Effector memory CD4-positive, alpha-beta T cell (primary cell): ENCODE results near the gene OSTC.

ENCODE experiments used
- DNase-seq, 3 donors: peaks; one replicate each; pipeline ENCODE4 v3.0.0-alpha.2; 2020
- H3K27ac ChIP-seq: 2 replicates; pipeline ENCODE4 v1.7.0; 2013; ENCODE audit warnings: mild to moderate bottlenecking, low read length, moderate library complexity; ENCODE audit not compliant: insufficient read depth, poor library complexity, severe bottlenecking
- H3K27me3 ChIP-seq: replicated peaks from 2 replicates; pipeline ENCODE4 v1.7.0; 2013; ENCODE audit warnings: mild to moderate bottlenecking, low read length; ENCODE audit not compliant: insufficient read depth, control insufficient read depth, poor library complexity, severe bottlenecking
- H3K36me3 ChIP-seq: 2 replicates; pipeline ENCODE4 v1.7.0; 2013; ENCODE audit warnings: mild to moderate bottlenecking, low read length, moderate library complexity; ENCODE audit not compliant: control insufficient read depth, insufficient read depth
- H3K4me1 ChIP-seq: 2 replicates; pipeline ENCODE4 v1.7.0; 2013; ENCODE audit warnings: low read length, mild to moderate bottlenecking; ENCODE audit not compliant: control insufficient read depth, insufficient read depth, poor library complexity, severe bottlenecking
- H3K4me3 ChIP-seq: 2 replicates; pipeline ENCODE4 v1.7.0; 2013; ENCODE audit warnings: low read length, low read depth, mild to moderate bottlenecking; ENCODE audit not compliant: insufficient read depth, poor library complexity, severe bottlenecking
- H3K9me3 ChIP-seq: 2 replicates; pipeline ENCODE4 v1.7.0; 2013; ENCODE audit warnings: mild to moderate bottlenecking, low read length, moderate library complexity; ENCODE audit not compliant: control insufficient read depth

OSTC gene

DNA sequence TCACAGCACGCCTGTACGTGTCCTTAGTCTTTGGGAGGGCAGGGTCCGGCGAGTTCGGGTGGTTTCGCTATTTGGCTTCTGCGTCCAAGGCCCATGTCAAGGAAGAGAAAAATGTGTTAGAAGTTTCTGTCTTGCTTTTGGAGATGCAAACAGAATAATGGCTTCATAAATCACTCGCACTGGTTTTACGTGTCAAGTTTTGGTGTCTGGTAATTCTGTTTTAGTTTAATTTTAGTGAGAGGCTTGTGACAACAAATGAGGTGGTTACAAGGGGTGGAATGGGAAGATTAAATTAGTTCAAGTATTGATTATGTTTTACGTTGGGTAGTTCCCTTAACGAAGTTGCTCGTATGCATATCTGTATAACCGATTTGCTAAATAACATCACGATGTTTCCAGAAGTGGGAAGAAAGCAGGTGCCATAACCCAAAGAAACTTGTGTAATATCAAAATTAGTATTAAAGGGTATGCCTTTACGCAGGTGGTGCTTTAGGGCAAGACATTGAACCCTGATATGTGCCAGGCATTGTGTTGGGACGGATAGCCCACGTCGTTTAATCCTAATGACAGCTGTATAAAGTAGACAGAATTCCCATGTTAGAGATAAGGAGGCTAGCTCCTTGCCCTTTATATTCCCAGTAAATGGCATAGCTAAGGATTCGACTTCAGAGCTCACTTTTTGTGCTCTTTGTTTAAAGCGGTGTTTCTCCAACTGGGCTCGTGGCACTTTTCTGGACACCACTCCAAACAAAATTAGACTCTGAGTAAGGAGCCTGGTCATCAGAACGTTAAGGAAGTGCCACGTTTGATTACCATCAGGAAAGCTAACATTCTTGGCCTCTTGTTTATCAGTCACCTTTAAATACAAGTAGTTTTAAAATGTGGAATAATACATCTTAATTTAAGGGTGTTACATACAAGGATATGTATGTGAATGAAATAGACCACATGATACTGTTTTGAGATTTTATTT lies 29.2 kb upstream of the OSTC start:
- peaks cover 15% of the 10 kb centered on the region for H3K4me1 ChIP-seq
- H3K4me3 ChIP-seq = peak overlapping the region; percentile 78

DNA sequence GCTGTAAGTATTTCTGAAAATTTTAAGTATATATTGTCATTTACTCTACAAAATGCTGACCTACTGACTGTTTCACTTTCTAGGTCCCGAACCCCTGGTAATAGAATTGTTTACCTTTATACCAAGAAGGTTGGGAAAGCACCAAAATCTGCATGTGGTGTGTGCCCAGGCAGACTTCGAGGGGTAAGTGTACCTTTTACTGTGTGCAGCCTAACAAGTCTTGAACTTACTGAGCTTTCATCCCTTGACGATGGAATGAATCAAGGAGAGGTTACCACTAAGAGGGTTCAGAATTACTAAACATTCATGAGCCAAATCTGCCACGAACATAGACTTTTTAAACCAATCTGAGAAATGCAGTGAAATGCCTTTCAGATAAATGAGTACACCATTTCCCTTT lies 28.4 kb upstream of the OSTC start:
- Histone ChIP-seq H3K9me3 (no peaks in the 10 kb centered on the region), H3K36me3 (peaks cover 45% of the 10 kb centered on the region), H3K4me1 (peaks cover 15% of the 10 kb centered on the region), H3K27me3 (no peaks in the 10 kb centered on the region), H3K4me3 (no peak overlapping the region), H3K27ac (peak overlapping the region; percentile 86)
- no peak for DNase-seq

More for the DNA sequence above, 29.2 kb upstream of the OSTC start:
- DNase-seq = no peak
- Histone ChIP-seq H3K27me3 (no peaks in the 10 kb centered on the region), H3K27ac (peak overlapping the region; percentile 86), H3K36me3 (peaks cover 37% of the 10 kb centered on the region), H3K9me3 (no peaks in the 10 kb centered on the region)

DNA sequence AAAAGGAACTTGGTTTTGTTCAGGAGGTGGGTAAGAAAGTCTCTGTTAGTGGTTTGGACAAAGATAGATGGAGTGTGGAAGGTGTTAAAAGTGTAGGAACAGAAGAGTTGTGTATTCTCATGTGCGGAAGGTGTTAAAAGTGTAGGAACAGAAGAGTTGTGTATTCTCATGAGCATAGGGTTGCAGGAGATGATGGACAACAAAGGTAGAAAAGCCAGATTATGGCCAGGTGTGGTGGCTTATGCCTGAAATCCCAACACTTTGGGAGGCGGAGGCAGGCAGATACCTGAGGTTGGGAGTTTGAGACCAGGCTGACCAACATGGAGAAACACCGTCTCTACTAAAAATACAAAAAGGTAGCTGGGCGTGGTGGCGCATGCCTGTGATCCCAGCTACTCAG lies 27.6 kb upstream of the OSTC start:
- Histone ChIP-seq H3K4me3 (no peak overlapping the region), H3K27me3 (no peaks in the 10 kb centered on the region), H3K9me3 (no peaks in the 10 kb centered on the region), H3K4me1 (peaks cover 15% of the 10 kb centered on the region), H3K27ac (no peak overlapping the region), H3K36me3 (peaks cover 52% of the 10 kb centered on the region)
- no peak for DNase-seq

DNA sequence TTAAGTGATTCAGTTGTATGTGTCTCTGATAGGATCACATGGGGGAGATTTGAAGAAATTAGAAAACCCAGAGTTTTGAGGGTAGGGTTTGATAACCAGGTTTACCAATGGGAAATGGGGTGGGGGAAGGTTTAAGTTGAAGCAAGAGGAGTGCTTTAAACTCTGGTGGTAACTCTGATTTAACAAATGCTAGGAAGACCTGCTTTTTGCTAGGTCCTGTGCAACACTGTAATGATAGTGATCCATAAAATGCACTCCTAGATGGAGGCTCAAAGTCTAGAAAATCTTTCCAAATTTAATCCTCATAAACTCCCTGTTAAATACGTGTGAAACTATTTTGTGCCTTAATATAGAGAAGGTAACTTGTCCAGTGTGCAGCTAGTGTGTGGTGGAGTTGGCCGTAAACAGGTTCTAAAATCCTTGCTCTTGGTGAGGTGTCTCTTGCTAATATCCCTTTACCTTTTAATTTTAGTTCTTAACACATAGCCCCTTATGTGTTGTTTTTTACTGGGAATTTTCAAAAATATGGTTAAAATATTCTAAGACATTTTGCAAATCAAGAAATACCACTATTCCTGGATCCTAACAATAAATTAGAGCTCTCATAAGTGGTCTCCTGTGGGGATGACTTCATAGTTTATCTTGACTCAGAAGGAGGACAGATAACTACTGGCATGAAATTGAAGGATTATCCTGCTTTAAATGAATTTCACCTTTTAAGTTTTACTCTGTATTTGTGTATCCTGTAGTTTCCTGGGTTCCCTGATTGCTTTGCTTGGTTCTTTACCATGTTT lies 25.9 kb upstream of the OSTC start:
- no peaks in the 10 kb centered on the region for H3K9me3 ChIP-seq
- DNase-seq = no peak
- peaks cover 60% of the 10 kb centered on the region for H3K36me3 ChIP-seq
- no peaks in the 10 kb centered on the region for H3K27me3 ChIP-seq
- H3K27ac ChIP-seq = no peak overlapping the region
- H3K4me3 ChIP-seq = no peak overlapping the region
- H3K4me1 ChIP-seq = peaks cover 14% of the 10 kb centered on the region

DNA sequence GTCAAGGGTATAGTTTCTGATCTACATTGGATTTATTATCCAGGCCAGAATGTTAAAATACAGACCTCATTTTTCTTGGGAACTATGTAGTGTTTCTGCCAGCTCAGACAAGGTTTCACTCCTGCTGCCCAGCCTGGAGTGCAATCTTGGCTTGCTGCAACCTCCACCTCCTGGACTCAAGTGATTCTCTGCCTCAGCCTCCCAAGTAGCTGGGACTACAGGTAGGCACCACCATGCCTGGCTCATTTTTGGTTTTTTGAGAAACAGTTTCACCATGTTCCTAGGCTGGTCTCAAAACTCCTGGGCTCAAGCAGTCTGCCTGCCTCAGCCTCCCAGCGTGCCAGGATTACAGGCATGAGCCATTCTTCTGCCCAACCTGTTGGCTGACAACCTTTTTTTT lies 24.3 kb upstream of the OSTC start:
- H3K27ac ChIP-seq = no peak overlapping the region
- no peak overlapping the region for H3K4me3 ChIP-seq
- no peaks in the 10 kb centered on the region for H3K9me3 ChIP-seq
- peaks cover 7% of the 10 kb centered on the region for H3K4me1 ChIP-seq
- no peaks in the 10 kb centered on the region for H3K27me3 ChIP-seq
- DNase-seq = no peak
- H3K36me3 ChIP-seq = peaks cover 75% of the 10 kb centered on the region

DNA sequence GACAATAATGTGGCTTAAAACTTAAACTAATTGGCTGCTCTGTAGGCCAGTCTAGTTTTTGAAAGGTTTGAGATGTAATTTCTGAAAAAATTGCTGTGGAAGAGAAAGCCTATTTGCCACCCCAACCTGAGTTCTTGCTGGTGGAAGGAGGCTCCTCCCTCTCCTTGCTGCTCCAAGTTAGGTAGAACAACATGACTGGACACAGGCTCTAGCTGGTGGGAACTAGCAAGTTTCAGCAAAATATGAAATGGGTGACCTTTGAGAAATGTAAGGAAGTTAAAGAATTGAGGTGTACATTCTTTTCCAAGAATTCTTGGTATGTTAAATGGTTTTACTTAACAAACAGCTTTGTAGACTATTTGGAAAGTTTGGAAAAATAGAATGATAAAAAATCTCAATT lies 22.0 kb upstream of the OSTC start:
- no peak overlapping the region for H3K27ac ChIP-seq
- H3K4me3 ChIP-seq = no peak overlapping the region
- no peaks in the 10 kb centered on the region for H3K27me3 ChIP-seq
- no peaks in the 10 kb centered on the region for H3K4me1 ChIP-seq
- no peak for DNase-seq
- peaks cover 83% of the 10 kb centered on the region for H3K36me3 ChIP-seq
- no peaks in the 10 kb centered on the region for H3K9me3 ChIP-seq

DNA sequence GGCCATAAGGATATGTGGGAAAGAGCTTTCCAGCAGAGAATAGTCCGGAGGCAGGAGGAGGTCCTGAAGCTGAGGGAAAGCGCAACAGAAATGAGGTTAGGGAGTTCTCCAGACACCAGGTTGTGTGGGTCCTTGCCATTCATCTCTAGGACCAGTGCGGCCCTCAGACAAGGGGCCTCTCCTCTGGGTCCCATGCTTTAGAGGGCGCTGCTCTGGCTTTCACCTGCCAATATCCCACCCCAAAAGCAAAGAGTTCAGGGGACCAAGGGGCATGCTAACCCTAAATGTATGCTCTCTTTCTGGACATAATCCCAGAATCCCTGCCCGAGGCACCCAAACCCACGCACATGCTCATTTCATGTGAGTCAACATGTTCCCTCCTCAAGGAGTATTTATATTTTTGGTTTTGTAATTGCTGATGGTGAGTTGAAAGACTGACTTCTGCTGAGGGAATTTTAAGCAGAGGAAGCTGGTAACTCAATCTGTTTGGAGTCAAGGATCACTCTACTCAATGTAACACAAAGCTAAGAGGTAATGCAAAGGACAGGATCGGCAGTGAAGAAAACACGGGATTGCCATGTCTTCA lies 15.2 kb upstream of the OSTC start:
- Histone ChIP-seq H3K4me3 (no peak overlapping the region), H3K9me3 (no peaks in the 10 kb centered on the region), H3K27ac (no peak overlapping the region), H3K27me3 (no peaks in the 10 kb centered on the region), H3K36me3 (peaks cover 38% of the 10 kb centered on the region), H3K4me1 (no peaks in the 10 kb centered on the region)
- no peak for DNase-seq

DNA sequence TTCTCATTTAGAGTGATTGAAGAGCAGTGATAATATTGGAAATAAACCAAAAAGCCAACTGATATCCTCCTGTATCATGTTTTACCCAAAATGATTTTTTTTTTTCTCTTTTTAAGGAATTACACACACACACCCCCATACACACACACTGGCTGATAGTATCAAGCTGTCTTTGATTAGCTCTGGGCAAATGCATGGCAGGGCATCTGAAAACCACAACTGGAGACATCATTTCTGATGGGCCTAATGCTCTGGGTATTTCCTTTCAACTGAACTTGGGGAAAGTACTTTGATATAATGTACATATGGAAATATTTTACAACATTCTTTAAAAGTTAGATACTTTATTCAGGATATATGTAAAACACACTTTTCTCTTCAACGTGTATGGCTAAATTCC lies 14.2 kb upstream of the OSTC start:
- Histone ChIP-seq H3K36me3 (peaks cover 28% of the 10 kb centered on the region), H3K27ac (no peak overlapping the region), H3K27me3 (no peaks in the 10 kb centered on the region), H3K4me1 (no peaks in the 10 kb centered on the region), H3K9me3 (no peaks in the 10 kb centered on the region), H3K4me3 (no peak overlapping the region)
- no peak for DNase-seq

DNA sequence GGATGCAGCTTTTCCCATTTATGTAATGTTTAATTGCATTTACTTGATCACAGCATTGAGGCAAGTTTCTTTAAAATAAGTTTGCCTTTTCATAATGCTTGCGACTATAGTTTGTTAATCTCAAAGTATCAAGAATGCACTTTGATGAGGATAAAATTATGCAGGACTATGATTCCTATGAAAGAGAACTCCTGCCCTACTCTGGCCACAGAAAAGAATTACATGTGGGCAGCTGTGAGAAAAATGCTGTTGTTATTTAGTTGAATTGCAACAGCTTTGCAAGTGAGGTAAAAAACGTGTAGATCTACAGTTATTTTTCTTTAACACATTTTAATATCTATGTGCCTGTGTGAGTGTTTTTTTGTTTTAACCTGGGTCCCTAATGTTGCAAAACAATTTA lies 12.5 kb upstream of the OSTC start:
- no peak overlapping the region for H3K4me3 ChIP-seq
- H3K9me3 ChIP-seq = no peaks in the 10 kb centered on the region
- no peak for DNase-seq
- H3K36me3 ChIP-seq = peaks cover 15% of the 10 kb centered on the region
- H3K27ac ChIP-seq = no peak overlapping the region
- H3K4me1 ChIP-seq = no peaks in the 10 kb centered on the region
- H3K27me3 ChIP-seq = no peaks in the 10 kb centered on the region

DNA sequence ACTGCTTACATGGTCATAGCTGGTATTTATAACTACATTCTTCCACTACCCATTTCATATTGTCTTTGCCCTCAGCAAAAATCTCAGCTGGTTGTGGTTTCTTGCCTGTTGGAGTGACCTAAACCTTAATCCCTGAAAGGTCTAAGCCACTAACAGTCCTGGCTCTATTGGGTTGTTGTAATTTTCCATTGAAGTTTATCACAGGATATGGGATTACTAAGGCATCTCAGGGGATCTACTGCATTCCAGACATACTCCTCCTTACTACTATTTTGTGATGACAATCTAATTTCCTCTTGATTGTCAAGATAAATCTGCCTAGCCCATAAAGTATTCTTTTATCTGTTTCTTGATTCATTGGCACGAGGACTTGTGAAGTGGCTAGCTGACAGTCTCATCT lies 6.2 kb upstream of the OSTC start:
- no peaks in the 10 kb centered on the region for H3K36me3 ChIP-seq
- H3K4me3 ChIP-seq = no peak overlapping the region
- no peaks in the 10 kb centered on the region for H3K4me1 ChIP-seq
- DNase-seq = no peak
- H3K27me3 ChIP-seq = no peaks in the 10 kb centered on the region
- no peaks in the 10 kb centered on the region for H3K9me3 ChIP-seq
- H3K27ac ChIP-seq = no peak overlapping the region
